GM21528 (cell line): ENCODE measurements around the gene B4GALT4.
"Not testable (repeated sequence)": the region's sequence is repeated elsewhere in the genome, so short reads cannot be mapped to it uniquely, and the experiment has no call there.

Source experiments
- ATAC-seq: cut with Tn5 transposase; IDR thresholded peaks from one replicate; pipeline ENCODE4 v1.9.1; 2021; ENCODE audit warnings: mild to moderate bottlenecking, moderate library complexity; ENCODE audit not compliant: unreplicated experiment, low FRiP score

The B4GALT4 gene

GRCh38 chr3:119206611-119207511 is 33.8 kb downstream of the B4GALT4 start:
- no peak for ATAC-seq

GRCh38 chr3:119205685-119206084 is 35.0 kb downstream of the B4GALT4 start:
- ATAC-seq, result no peak

DNA sequence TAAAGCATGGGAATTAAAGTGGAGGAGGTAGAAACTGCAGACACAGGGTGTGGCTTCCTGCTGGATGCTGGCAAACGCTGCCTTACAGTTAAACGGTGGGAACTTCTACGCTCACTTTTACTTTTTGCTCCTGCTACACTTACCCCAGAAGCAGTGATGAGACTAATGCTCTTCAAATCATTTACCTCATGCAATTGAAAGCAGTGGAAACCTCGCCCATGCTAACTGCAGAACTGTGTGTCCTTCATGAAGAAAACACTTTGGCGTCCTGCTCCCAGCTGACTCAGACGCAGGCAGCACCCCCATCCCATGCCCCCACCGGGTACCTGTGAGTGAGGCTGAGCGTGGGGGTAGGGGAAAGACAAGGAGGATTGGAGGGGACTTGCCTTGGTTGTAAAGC is 35.5 kb downstream of the B4GALT4 start:
- no peak for ATAC-seq

DNA sequence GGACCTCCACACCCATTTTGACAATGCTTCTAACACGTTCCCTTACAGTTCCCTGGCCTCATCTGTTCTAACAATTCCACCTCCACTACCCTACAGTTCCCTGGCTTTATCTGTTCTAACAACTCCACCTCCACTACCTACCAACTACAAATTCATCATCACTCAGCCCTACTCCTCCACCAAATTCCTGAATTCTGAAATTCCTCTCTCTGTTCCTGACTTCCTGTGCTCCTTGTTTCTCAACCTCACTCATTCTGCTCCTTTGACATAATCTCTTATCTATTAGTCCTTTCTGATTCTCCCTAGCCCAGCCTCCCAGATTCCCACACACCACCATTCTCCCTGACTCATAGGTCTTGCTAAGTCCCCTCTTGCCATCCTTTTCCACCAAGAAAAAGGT is 44.8 kb downstream of the B4GALT4 start:
- ATAC-seq, result no peak

DNA sequence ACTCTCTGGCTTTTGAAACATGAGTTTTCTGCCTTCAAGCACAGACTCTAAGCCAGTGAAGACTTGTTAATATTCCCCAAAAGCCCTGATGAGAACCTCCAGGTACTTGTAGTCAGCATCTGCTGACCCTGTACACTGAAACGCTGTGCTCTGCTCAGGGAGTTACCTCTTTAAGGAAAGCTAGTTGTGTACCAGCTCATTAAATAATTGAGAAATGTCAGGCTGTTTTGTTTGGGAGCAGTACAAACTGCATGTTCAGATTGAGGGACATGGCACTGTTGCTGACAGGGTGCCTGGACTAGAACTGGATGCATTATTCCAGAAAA is 45.6 kb downstream of the B4GALT4 start:
- no peak for ATAC-seq

DNA sequence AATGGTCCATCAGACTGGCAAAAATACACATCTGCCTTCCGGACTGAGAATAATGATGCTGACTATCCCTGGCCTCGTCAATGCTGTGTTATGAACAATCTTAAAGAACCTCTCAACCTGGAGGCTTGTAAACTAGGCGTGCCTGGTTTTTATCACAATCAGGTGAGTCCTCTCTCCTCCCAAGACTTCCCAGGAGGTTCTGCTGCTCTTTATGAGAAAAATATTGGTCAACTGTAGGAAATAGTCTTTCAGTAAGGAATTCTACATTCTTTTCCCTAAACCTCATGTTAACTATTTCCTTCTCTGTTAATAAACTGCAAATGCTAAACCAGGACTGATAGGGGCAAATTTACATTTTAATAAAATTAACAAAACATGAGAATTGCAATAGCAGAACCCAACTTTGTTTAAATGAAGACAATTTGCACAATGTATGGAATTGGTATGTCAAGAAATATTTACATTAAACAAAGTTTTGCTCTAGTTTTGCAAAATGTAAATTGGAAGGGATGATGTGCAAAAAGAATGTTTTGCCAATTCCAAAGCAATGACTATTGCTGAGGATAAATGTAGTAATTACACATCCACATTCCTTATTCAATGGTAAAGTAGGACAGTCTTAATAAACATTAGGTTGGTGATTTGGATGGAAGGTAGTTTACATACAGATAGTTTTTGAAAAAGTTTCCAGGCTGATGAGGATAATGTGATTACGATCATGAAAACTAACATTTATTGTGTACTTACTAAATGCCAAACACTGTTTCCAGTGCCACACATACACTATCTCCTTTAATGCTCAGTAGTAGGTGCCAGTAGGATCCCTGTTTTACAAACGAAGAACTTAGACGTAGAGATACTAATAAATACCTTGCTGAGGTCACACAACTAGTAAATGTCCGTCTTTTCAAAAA is 46.2 kb downstream of the B4GALT4 start:
- ATAC-seq, result no peak

DNA sequence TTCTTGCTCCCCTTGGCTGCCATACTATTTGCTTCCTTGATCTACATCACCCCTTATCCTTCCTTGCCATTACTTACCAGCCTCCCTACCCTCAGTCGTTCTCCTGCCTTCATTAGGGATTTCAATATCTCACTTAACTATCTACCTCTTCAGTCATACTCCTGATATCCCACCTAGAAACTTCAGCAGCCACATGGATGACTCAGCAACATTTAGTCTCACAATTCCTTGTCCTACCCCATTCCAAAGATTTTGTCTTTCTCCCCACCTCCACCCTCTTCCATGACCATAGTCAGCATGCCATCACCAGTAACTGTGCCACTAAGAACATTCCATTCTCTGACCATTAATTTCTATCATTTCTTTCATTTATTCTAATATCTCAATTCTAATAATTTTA is 48.9 kb downstream of the B4GALT4 start:
- no peak for ATAC-seq

DNA sequence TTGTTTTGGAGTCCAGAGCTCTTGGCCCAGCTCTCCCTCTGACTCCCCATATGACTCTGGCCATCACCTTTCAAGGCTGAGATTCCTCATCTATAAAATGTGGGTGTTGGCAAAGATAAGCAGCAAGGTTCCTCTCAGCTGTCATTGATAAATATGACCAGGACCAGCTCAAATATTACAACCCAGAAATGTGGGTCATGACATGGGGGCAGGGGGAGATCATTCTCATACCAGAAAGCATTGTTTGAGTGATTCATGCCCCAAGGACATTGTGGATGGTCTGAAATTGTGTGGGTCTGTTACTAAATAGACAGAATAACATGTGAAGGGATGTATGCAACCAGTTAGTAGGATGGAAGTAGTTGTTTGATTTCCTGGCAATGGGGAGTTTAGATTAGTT is 53.4 kb downstream of the B4GALT4 start:
- no peak for ATAC-seq

DNA sequence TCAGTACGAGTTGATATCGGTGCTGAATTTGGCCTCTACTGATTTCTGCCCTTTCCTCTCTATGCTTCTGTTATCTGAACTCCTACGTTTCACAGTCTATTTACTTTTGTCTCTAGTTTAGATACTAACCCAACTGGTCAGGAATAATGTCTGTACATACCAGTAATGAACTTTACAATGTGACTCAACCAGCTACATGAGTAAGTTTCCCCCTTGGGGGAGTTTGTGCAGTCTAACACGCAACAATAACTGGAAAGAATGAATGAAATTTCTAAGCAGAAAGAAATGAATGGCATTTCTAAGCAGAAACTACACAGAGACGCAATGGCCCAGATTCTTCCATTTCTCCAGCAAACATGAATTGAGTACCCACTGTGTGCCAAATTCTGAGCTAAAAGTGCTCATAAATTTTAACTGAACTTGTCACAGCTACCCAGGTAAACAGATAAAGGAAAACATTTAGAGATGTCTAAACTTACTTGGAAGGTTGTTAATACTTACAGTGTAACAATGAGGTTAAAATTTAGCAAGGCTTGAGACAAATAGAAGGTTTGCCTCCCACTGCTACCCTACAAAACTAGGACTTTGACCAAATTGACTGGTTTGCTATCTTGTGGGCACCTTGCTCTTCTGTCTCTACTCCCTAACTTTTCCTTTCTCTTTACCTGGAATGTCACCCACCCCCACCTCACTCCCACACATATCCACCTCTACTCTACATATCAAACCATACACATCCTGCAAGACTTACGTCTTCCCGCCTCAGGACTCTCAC is 55.7 kb downstream of the B4GALT4 start:
- ATAC-seq, result no peak

DNA sequence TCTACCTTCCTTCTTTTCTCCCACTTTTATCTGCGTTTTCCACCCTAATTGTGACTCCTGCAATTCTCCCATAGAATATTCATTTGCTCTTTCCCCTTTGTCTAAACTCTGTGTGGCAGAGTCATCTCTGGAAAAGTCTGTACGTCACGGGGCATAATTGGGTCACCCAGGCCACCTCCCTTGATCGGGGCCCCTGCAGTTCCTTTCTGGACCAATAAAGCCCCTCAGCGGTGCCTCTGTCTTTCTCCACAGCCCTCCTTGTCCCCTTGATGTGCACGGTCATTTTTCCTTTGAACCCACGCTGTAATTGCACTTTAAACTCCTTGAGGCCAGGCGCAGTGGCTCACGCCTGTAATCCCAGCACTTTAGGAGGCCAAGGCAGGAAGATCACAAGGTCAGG is 56.6 kb downstream of the B4GALT4 start:
- no peak for ATAC-seq

- no peak for ATAC-seq
These were observed 58.9 kb downstream of the B4GALT4 start for GRCh38 chr3:119181765-119182164.

GRCh38 chr3:119177321-119177720 is 63.4 kb downstream of the B4GALT4 start:
- ATAC-seq, result no peak

GRCh38 chr3:119176778-119177177 is 63.9 kb downstream of the B4GALT4 start:
- no peak for ATAC-seq

DNA sequence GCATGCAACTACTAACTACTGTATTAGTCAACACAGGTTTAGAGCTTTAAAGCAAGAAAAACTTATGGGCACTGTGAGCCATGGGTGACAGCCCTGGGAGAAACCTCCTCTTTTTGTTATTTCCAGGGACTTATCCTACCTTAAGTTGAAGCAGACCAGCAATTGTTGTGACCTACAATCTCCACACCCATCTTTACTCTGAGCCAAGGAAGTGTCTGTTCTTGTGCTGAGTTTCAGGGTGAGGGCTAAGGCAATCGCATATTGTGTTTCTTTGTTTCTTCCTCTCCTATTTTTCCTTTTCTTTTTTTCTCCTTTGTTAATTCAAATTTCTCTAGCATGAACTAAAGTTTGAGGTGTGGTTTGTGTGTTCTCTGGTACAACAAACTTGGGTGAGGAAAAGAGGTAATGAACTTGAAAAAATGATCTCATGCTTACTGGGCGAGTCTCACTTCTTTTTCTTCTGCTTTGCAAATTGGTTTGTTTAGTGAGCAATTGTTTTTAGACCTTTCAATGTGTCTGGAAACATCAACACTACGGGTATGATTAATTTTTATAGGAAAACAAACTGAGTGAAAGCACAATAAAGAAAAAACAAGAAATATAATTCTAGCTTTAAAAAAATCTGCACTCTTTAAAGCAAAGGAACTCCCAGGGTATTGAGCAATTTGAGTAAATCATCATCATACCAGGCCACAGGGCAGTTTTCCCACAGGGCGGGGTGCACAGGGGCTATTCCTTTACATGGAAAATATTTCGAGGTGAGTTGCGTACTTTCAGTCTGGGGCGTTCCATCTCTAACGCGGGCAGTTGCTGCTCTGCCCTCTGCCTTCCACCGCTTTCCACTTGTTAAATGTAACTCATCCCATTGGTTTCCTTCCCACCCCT is 64.6 kb downstream of the B4GALT4 start:
- ATAC-seq, result no peak

- ATAC-seq, result no peak
These were observed 67.4 kb downstream of the B4GALT4 start, which contains the start of gene UPK1B for GRCh38 chr3:119173325-119173724. Gene UPK1B, plus strand, starts transcription at chr3:119173598. Its CDS starts 13,144 bp downstream, at chr3:119186742.

- no peak for ATAC-seq
These were observed 69.9 kb downstream of the B4GALT4 start for GRCh38 chr3:119170821-119171220.

GRCh38 chr3:119164745-119165144 is 75.9 kb downstream of the B4GALT4 start:
- not testable (repeated sequence) for ATAC-seq
